K562 (cell line): Measurements from ENCODE around the gene PSD4. TPM values are rescaled to one million over a fixed set of nuclear protein-coding genes. Genes with fewer than 3 reads are reported as not detected.

Source experiments
- BACH1 ChIP-seq: fragments of 200-800 bp; sonication (Bioruptor generic); IDR thresholded peaks from 2 replicates; pipeline ENCODE4 v1.6.1; 2016; ENCODE audit warnings: missing genetic modification characterization, missing compliant biosample characterization
- EP300 ChIP-seq: IDR thresholded peaks from 2 replicates; pipeline ENCODE4 v1.6.1; 2012; ENCODE audit warnings: low read length, improper control_type of control experiment
- GATAD2A ChIP-seq: fragments of 450-650 bp; IDR thresholded peaks from 2 replicates; pipeline ENCODE4 v1.6.1; 2017
- POLR2A ChIP-seq: fragments of 450-650 bp; conservative IDR thresholded peaks from 2 replicates; pipeline ENCODE4 v1.6.1; 2016
- SP1 ChIP-seq: sonication (generic); formaldehyde crosslinking; IDR thresholded peaks from 2 replicates; pipeline ENCODE4 v1.8.1; 2022; ENCODE audit warnings: mild to moderate bottlenecking, missing genetic modification reagents
- ZNF444 ChIP-seq: fragments of 250-450 bp; sonication (Bioruptor Pico); IDR thresholded peaks from 2 replicates; pipeline ENCODE4 v1.4.0; 2020; ENCODE audit warnings: mild to moderate bottlenecking, moderate library complexity
- polyA plus RNA-seq, 8 experiments: library from polyadenylated mRNA; depleted of rRNA in 4 of 8; stranded (reverse) in 5 of 8; unstranded in 3 of 8; fragments of >200 nt; fragmentation: Nextera tagmentation in 2 of 8; fragmentation: Illumina TruSeq in 1 of 8; extraction: Ambion mirVana in 2 of 8; extraction: Trizol in 1 of 8; gene quantifications; 2 replicates each; pipeline versions ENCODE4 v1.2.1 to v1.2.3, GENCODE V29; 2011 to 2014; ENCODE audit warnings: inconsistent platforms in 1 of 8, missing spikeins in 1 of 8
- total RNA-seq, 7 experiments: library from RNA; depleted of rRNA in 6 of 7; stranded (reverse); fragments of >200 nt in 6 of 7; fragmentation: Illumina TruSeq in 2 of 7; extraction: Trizol in 2 of 7; gene quantifications; 2 replicates each; pipeline versions ENCODE4 v1.2.1 to v1.2.3, GENCODE V29; 2011 to 2021; ENCODE audit warnings: low replicate concordance in 1 of 7
- TF ChIP-seq, protein P1 (sequence below), 2 experiments: fragments of 450-650 bp in 1 of 2; IDR thresholded peaks; 2 replicates each; pipeline ENCODE4 v1.6.1; 2011 to 2017; ENCODE audit warnings: low read depth in 2 of 2, antibody characterized with exemption in 1 of 2, borderline replicate concordance in 1 of 2, low read length in 1 of 2, mild to moderate bottlenecking in 1 of 2, mixed read lengths in 1 of 2; ENCODE audit not compliant: control insufficient read depth in 1 of 2
- TF ChIP-seq, protein P2 (sequence below): fragments of 200-800 bp; sonication (Bioruptor generic); IDR thresholded peaks from 2 replicates; pipeline ENCODE4 v1.6.1; 2017; ENCODE audit warnings: missing genetic modification characterization, missing compliant biosample characterization
- TF ChIP-seq, protein P3 (sequence below): fragments of 450-650 bp; IDR thresholded peaks from 2 replicates; pipeline ENCODE4 v1.6.1; 2017; ENCODE audit warnings: antibody characterized with exemption
- TF ChIP-seq, protein P4 (sequence below), 2 experiments: fragments of 450-650 bp; IDR thresholded peaks; 2 replicates each; pipeline ENCODE4 v1.6.1; 2016

Gene PSD4
- total and polyA plus RNA-seq, 9 of the 15 experiments (the other 6 are each of a cell fraction or from before 2014, with no cell fraction given): 0.46 to 54.0 (median 20.8) TPM

DNA sequence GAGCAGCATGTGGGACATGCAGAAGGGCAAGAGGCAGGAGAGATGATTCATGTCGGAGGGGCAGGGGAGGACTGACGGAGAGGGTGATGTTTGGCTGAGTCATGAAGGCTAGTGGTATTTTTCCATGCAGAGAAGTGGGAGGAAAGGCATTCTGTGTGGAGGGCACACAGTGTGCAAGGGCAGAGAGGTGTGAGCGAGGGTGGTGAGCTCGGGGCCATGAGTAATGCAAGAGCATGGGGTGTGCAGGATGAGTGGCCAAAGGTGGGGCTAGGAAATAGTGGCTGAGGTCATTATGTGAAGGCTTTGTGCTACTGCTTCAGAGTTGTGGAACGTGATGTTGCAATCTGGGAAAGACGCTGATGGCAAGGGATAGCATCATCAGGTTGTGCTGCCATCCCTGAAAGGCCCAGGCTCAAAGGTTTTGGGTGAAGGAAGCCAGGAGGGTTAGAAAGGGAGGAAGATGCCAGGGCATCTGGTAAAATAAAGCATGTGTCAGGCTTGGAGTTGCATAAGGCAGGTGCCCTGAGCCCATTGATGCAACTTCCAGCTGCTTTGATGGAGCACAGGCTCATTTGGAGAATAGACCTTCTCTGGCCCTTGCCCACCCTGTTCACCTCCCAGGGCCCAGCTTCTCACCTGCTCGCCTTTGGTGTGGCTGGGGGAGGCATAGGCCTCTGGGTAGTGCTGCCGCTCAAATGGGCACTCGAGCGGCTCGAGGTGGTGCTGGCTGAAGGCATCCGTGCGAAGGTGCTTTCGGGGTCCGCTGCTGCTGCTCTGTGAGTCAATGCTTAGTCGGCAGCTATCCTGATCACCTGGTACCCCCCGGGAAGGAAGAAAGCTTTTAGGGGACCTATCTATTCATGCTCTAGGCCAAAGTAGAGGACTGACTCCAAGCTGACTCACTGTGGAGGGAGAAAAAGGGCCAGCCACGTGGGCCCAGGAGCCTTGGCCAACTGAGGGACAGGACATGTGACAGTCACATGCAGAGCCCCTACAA is 67.4 kb downstream of the PSD4 start (continued):
- TF ChIP-seq, protein P1, sequence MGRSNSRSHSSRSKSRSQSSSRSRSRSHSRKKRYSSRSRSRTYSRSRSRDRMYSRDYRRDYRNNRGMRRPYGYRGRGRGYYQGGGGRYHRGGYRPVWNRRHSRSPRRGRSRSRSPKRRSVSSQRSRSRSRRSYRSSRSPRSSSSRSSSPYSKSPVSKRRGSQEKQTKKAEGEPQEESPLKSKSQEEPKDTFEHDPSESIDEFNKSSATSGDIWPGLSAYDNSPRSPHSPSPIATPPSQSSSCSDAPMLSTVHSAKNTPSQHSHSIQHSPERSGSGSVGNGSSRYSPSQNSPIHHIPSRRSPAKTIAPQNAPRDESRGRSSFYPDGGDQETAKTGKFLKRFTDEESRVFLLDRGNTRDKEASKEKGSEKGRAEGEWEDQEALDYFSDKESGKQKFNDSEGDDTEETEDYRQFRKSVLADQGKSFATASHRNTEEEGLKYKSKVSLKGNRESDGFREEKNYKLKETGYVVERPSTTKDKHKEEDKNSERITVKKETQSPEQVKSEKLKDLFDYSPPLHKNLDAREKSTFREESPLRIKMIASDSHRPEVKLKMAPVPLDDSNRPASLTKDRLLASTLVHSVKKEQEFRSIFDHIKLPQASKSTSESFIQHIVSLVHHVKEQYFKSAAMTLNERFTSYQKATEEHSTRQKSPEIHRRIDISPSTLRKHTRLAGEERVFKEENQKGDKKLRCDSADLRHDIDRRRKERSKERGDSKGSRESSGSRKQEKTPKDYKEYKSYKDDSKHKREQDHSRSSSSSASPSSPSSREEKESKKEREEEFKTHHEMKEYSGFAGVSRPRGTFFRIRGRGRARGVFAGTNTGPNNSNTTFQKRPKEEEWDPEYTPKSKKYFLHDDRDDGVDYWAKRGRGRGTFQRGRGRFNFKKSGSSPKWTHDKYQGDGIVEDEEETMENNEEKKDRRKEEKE (IDR thresholded peaks at IDR 0.05; ENCODE audit: borderline replicate concordance in 1 of 2, control insufficient read depth in 1 of 2, low read depth in 2 of 2, low read length in 1 of 2): 0 out of 4 replicates have a peak, but pooled peaks of 1 of the 2 experiments have one; percentile 20
- TF ChIP-seq, protein P2, sequence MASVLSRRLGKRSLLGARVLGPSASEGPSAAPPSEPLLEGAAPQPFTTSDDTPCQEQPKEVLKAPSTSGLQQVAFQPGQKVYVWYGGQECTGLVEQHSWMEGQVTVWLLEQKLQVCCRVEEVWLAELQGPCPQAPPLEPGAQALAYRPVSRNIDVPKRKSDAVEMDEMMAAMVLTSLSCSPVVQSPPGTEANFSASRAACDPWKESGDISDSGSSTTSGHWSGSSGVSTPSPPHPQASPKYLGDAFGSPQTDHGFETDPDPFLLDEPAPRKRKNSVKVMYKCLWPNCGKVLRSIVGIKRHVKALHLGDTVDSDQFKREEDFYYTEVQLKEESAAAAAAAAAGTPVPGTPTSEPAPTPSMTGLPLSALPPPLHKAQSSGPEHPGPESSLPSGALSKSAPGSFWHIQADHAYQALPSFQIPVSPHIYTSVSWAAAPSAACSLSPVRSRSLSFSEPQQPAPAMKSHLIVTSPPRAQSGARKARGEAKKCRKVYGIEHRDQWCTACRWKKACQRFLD: peak; percentile 46; the same call in 1 of the 2 replicates
- TF ChIP-seq BACH1 (tag) (no peak), EP300 (peak; percentile 38; the same call in 1 of the 2 replicates), GATAD2A (peak; percentile 88; the same call in 1 of the 2 replicates), ZNF444 (CRISPR knock-in tag) (no peak), POLR2A (peak; percentile 68), SP1 (CRISPR knock-in tag) (no peak)
- TF ChIP-seq, protein P3, sequence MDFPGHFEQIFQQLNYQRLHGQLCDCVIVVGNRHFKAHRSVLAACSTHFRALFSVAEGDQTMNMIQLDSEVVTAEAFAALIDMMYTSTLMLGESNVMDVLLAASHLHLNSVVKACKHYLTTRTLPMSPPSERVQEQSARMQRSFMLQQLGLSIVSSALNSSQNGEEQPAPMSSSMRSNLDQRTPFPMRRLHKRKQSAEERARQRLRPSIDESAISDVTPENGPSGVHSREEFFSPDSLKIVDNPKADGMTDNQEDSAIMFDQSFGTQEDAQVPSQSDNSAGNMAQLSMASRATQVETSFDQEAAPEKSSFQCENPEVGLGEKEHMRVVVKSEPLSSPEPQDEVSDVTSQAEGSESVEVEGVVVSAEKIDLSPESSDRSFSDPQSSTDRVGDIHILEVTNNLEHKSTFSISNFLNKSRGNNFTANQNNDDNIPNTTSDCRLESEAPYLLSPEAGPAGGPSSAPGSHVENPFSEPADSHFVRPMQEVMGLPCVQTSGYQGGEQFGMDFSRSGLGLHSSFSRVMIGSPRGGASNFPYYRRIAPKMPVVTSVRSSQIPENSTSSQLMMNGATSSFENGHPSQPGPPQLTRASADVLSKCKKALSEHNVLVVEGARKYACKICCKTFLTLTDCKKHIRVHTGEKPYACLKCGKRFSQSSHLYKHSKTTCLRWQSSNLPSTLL: no peak
- TF ChIP-seq, protein P4, sequence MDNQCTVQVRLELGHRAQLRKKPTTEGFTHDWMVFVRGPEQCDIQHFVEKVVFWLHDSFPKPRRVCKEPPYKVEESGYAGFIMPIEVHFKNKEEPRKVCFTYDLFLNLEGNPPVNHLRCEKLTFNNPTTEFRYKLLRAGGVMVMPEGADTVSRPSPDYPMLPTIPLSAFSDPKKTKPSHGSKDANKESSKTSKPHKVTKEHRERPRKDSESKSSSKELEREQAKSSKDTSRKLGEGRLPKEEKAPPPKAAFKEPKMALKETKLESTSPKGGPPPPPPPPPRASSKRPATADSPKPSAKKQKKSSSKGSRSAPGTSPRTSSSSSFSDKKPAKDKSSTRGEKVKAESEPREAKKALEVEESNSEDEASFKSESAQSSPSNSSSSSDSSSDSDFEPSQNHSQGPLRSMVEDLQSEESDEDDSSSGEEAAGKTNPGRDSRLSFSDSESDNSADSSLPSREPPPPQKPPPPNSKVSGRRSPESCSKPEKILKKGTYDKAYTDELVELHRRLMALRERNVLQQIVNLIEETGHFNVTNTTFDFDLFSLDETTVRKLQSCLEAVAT (IDR thresholded peaks at IDR 0.05): peak in 1 of 2 experiments; percentile 34; a peak in 1 of 4 replicates
